AG20443 (cell line): ENCODE data around the gene ZNF454.

ENCODE experiments used
- DNase-seq: peaks from one replicate; pipeline ENCODE4 v3.0.0; 2012; ENCODE audit warnings: low spot score, mixed read lengths

Gene ZNF454

GRCh38 chr5:178940569-178941360 lies at the start of gene ZNF454:
TSS of gene ZNF454 (plus strand) at chr5:178941198. CDS start at chr5:178942792, 1,594 bp downstream.
- peak; percentile 94 for DNase-seq

DNA sequence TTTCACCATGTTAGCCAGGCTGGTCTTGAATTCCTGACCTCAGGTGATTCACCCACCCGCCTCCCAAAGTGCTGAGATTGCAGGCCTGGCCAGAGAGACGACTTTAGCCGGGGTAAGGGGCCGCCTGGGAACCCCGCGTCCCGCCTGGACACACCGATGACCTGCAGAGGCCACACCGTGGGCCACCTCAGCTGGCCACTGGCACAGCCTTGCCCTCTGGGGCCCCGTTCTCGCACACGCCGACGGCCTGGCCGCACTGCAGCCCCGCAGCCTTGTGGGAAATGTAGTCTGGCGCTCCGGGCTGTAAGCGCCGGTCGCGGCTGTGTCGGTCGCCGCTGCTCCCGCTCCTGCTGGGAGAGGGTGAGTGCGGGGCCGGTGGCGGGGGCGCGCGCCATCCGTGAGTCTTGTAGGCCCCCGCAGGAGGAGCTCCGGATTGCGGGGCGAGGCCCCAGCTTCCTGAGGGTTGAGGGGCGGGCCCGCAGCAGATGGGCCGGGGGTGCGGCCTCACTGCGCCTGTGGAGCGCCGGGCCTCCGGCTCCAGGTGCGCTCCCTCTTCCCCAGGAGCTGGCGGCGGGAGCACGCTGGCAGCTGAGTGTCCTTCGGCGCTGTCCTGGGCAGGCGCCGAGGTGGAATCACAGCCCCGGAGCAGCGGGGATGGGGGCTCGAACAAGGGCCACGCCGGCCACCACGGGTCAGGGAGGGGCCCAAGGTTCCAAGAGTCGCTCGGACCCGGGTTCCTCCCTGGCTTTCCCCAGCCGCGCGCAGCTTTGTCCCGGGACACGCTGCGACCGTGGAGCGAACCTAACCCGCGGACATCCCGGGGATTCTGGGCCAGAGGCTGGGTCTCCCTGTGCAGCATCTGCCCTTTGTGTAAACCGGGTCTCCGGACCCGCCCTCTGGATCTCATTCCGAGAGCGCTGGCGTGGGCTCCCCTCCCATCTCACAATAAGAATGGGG lies 45.1 kb upstream of the ZNF454 start, which contains the start of gene ZFP2:
Gene ZFP2 (plus strand): TSS at position 299 of the 957 bp plus-strand sequence. CDS start 35,401 bp downstream, outside the sequence.
- DNase-seq, result peak; percentile 86

DNA sequence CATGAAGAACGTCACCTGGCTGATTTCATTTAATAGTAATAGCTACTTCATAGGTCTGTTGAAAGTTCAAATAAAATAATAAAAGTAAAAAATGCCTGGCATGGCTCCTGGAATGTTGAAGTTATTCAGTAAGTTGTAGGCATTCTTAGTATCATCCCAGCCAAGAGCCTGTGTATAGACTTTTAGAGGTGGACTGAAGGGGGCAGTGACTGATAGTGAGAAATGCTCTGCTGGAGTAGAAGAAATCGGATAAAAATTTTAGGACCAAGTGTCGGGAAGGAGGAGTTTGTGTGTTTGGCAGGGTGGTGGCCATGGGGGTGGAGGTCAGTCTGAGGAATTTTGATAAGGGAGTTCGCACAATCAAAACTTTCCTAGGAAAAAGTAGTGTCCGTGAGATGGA lies 41.7 kb upstream of the ZNF454 start:
- DNase-seq, result no peak

- DNase-seq, result no peak
These were observed 38.1 kb upstream of the ZNF454 start for GRCh38 chr5:178902849-178903248.

GRCh38 chr5:178931846-178932760 lies 8.9 kb upstream of the ZNF454 start:
- no peak for DNase-seq

GRCh38 chr5:178941361-178941760 lies 363 bp downstream of the ZNF454 start:
- peak; percentile 32 for DNase-seq

DNA sequence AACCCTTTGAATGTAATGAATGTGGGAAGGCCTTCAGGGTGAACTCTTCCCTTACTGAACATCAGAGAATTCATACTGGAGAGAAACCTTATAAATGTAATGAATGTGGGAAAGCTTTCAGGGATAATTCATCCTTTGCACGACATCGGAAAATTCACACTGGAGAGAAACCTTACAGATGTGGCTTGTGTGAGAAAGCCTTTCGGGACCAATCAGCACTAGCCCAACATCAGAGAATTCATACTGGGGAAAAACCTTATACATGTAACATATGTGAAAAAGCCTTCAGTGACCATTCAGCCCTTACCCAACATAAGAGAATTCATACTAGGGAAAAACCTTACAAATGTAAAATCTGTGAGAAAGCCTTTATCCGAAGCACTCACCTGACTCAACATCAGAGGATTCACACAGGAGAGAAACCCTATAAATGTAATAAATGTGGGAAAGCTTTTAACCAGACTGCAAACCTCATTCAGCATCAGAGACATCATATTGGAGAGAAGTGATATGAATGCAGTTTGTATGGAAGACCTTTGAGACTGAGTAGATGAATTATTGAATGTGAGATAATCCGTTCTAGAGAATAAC lies 24.6 kb downstream of the ZNF454 start:
- DNase-seq, result no peak

- DNase-seq, result no peak
These were observed 40.4 kb downstream of the ZNF454 start for GRCh38 chr5:178981381-178981780.

- DNase-seq, result no peak
These were observed 41.9 kb downstream of the ZNF454 start for GRCh38 chr5:178982941-178983340.

GRCh38 chr5:178983728-178984127 lies 42.7 kb downstream of the ZNF454 start:
- DNase-seq, result no peak

DNA sequence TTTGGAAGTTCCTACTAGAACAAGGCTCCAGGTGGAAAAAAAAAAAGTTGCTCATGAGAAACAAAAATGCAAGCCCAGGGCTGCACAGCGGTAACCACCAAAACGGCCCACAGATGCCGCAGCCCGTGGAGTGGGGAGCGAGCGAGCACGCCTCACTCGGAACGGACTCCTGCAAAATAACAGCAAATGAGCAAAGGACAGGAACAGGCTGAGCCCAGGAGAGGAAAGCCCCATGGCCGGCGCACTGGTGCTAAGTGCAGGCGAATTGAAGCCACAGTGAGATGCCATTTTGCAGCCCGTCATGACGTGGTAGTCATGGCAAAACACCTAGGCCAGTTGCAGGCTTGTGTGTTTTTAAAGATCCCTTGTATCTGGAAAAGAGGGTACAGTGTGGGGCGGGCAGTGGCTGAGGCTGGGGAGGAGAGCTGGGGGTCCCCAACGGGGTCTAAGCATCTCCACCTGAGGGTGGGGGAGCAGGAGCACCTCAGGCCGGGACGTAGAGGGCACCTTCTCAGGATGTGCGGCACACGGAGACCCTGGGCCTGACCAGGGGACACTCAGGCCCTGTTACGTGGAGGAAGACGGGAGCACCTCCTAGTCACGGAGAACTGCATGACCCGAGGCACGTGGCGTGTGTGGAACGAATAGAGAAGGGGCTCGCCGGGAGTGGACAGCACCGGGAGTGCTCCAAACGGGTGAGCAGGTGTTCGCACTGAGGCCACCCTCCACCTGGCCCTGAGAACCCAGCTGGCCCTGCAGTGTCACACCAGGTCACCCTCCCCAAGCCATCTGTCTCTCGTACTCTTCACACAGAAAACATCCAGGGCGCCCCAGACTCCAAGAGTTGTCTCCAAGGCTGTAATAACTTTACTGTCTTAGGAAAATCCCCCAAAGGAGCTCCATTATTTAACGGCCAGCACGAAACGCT lies 43.4 kb downstream of the ZNF454 start:
- no peak for DNase-seq

DNA sequence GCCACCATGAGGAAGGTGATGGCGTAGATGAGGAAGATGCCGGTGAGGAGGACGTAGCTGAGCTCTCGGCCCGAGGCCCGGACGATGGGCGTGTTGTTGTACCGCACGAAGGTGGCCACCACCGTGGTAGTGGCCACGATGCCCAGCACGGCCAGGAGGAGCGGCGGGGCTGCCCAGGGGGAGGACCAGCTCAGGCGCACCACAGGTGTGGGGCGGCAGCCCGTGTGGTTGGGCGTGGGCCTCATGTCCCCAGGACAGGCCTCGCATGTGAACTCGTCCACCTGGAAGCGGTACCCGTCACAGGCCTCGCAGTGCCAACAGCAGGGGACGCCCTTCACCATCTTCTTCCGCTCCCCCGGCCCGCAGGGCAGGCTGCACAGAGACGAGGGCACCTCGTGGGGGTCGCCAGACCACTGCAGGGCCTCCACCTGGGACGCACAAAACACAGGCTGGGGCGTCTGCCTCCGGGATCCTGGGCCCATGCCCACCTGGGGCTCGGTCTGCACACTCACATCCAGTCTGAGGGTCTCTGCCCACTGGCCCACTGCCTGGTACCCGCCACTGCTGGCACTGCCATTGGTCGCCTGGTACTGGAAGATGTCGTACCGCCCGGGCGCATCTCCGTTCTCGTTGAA lies 45.4 kb downstream of the ZNF454 start:
- no peak for DNase-seq

DNA sequence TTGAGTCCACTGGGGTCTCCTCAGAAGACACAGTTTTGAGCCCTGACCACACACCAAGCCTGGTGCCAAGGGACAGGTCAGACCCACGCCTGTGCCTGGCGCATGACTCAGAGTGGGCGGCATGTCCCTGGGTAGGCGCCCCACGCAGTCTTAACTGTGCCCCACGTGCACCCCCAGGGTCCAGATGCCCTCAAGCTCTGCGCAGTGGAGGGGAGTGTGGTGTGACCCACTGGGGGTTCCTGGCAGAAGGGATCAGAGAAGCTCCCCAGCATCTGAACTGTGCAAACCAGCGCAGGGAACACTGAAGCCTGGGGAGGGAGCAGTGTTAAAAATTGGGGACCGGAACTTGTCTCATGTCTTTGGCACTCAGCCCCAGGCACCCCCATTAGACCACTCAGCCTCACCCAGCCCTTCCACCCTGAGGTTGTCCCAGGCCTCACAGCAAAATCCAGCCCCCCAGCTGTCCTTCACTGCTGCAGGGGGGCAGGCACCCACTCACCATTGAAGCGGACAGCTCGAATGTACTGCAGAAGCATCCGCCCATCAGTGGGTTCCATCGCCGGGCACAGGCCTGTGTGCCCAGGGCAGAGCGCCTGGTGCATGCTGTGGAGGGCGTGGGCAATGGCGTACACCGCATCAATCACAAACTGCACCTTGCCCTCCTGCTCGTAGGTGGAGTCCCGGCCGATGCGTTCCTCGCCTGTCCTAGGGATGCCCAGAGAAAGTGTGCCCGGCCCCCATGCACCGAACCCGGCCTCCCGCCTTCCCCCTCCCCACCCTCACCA lies 47.6 kb downstream of the ZNF454 start:
- DNase-seq, result no peak

GRCh38 chr5:178989311-178989710 lies 48.3 kb downstream of the ZNF454 start:
- DNase-seq, result no peak

- DNase-seq, result no peak
These were observed 49.5 kb downstream of the ZNF454 start for GRCh38 chr5:178990491-178990890.

DNA sequence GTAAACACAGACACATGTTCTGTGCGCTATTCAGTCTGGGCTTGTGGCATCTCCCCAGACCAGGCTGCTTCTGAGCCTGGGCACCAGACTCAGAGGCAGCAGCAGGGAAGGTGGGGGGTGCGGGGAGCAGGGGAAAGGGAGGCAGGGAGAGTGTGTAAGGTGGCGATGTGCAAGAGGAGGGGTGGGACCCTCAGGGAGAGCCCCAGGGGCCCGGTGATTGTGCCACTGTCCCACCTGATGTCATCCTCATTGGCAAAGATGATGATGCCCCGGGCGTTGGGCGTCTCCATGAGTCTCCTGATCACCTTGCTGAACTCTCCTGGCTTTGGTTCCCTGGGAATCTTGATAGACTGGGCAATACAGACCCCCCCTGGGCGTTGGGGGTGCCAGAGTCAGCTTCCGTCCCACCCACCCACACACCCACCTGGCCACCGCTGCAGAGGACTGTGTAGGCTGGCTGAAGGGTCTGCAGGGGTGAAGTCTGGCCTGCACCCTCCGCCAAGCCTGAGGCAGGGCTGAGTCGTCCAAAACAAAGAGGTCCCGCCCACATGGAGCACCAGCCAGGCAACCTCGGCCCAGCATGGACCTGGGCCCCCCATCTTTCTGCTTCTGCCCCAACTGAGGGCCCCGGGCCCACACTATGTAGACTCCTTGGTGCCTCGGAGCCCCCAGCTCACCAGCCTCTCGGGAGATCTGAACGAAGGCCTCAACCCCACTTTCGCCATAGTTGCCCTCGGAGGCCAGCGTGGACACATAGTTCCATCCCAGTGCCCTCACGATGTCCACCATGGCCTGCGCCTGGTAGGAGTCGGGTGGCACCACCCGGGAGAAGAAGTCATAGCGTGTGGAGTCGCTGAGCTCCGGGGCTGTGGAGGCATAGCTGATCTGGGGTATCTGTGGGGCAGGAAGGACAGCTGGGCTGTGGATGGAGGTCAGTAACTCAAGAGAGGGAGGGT lies 50.5 kb downstream of the ZNF454 start:
- no peak for DNase-seq

GRCh38 chr5:178992291-178992895 lies 51.4 kb downstream of the ZNF454 start:
- no peak for DNase-seq
